ENCODE data around the gene LPAR1.

The LPAR1 gene

GRCh38 chr9:110912419-110913291, 125.6 kb downstream of the LPAR1 start:
- no peak overlapping the region for H3K4me3 ChIP-seq (replicated peaks in 1 of 2; ENCODE audit: low read depth in 2 of 2, low read length in 2 of 2)
- no peak for TF ChIP-seq CTCF (IDR thresholded peaks at IDR 0.05; ENCODE audit: low read depth, low read length)
- peak; percentile 72 for DNase-seq (ENCODE audit: low read depth in 2 of 2)

GRCh38 chr9:110911659-110912418, 126.4 kb downstream of the LPAR1 start:
- no peak for TF ChIP-seq CTCF (IDR thresholded peaks at IDR 0.05; ENCODE audit: low read depth, low read length)
- peak; percentile 89 for DNase-seq (ENCODE audit: low read depth in 2 of 2)
- no peak overlapping the region for H3K4me3 ChIP-seq (replicated peaks in 1 of 2; ENCODE audit: low read depth in 2 of 2, low read length in 2 of 2)

- no peak for DNase-seq (ENCODE audit: low read depth in 2 of 2)
- no peak overlapping the region for H3K4me3 ChIP-seq (replicated peaks in 1 of 2; ENCODE audit: low read depth in 2 of 2, low read length in 2 of 2)
- no peak for TF ChIP-seq CTCF (IDR thresholded peaks at IDR 0.05; ENCODE audit: low read depth, low read length)
These were observed 129.4 kb downstream of the LPAR1 start for GRCh38 chr9:110908894-110909293.

- no peak overlapping the region for H3K4me3 ChIP-seq (replicated peaks in 1 of 2; ENCODE audit: low read depth in 2 of 2, low read length in 2 of 2)
- peak in 1 of 2 donors; percentile 23 for DNase-seq (ENCODE audit: low read depth in 2 of 2)
- no peak for TF ChIP-seq CTCF (IDR thresholded peaks at IDR 0.05; ENCODE audit: low read depth, low read length)
These were observed 137.4 kb downstream of the LPAR1 start for GRCh38 chr9:110900917-110901316.

GRCh38 chr9:110900456-110900855, 137.8 kb downstream of the LPAR1 start:
- peak; percentile 43 to 52 for DNase-seq (ENCODE audit: low read depth in 2 of 2)
- no peak for TF ChIP-seq CTCF (IDR thresholded peaks at IDR 0.05; ENCODE audit: low read depth, low read length)
- no peak overlapping the region for H3K4me3 ChIP-seq (replicated peaks in 1 of 2; ENCODE audit: low read depth in 2 of 2, low read length in 2 of 2)

GRCh38 chr9:110898866-110899265, 139.4 kb downstream of the LPAR1 start:
- no peak for TF ChIP-seq CTCF (IDR thresholded peaks at IDR 0.05; ENCODE audit: low read depth, low read length)
- no peak overlapping the region for H3K4me3 ChIP-seq (replicated peaks in 1 of 2; ENCODE audit: low read depth in 2 of 2, low read length in 2 of 2)
- DNase-seq (ENCODE audit: low read depth in 2 of 2) = peak in 1 of 2 donors; percentile 28
